Activated CD4-positive, alpha-beta T cell treated with anti-CD3 and anti-CD28 coated beads, Interleukin-2, amount 10 ng/mL, durations not matched to agents 24 days and 14 days (primary cell): Measurements from ENCODE around the gene TMPO. TPM values are rescaled to one million over a fixed set of nuclear protein-coding genes. Genes with fewer than 3 reads are reported as not detected.
A peak's percentile ranks its signal among the peaks of the same experiment; 100 is the strongest.
"Not testable (repeated sequence)": the region's sequence is repeated elsewhere in the genome, so short reads cannot be mapped to it uniquely, and the experiment has no call there.

ENCODE experiments used
- DNase-seq: peaks from one replicate; pipeline ENCODE4 v3.0.0; 2022
- H3K27ac Mint-ChIP-seq: one replicate; pipeline ENCODE4 v1.8.0; 2022; ENCODE audit warnings: mild to moderate bottlenecking, mixed read lengths
- H3K27me3 Mint-ChIP-seq: one replicate; pipeline ENCODE4 v1.8.0; 2022; ENCODE audit warnings: mixed read lengths
- H3K36me3 Mint-ChIP-seq: one replicate; pipeline ENCODE4 v1.8.0; 2022; ENCODE audit warnings: low read depth, mild to moderate bottlenecking, mixed read lengths
- H3K4me1 Mint-ChIP-seq: one replicate; pipeline ENCODE4 v1.8.0; 2021; ENCODE audit warnings: mixed read lengths
- H3K4me3 Mint-ChIP-seq: one replicate; pipeline ENCODE4 v1.8.0; 2022; ENCODE audit warnings: mild to moderate bottlenecking, moderate library complexity, mixed read lengths
- H3K9me3 Mint-ChIP-seq: one replicate; pipeline ENCODE4 v1.8.0; 2021; ENCODE audit warnings: mixed read lengths
- intact Hi-C: fragments of 100-400 bp; cut with micrococcal nuclease; formaldehyde crosslinking; loops from one replicate; pipeline ENCODE4 v1.15.1; 2023
- total RNA-seq: library from RNA; stranded (reverse); gene quantifications from 2 replicates; pipeline ENCODE4 v1.2.3, GENCODE V29; 2022

Gene TMPO
- total RNA-seq, 1 donor from 2014 or later = 353 TPM

DNA sequence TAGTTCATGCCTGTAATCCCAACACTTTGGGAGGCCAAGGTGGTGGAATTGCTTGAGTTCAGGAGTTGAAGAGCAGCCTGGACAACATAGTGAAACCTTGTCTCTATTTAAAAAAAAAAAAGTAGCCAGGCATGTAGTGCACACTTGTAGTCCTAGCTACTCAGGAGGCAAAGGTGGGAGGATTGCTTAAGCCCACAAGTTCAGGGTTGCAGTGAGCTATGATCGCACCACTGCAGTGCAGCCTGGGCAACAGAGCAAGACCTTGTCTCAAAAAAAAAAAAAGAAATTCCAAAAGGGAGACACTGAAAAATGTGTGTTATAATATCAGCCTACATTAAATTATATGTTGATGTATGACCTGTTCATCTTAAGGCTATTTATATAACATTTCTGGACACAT is 14.7 kb downstream of the TMPO start:
- Mint-ChIP-seq H3K27me3 (no peaks in the 10 kb centered on the region), H3K9me3 (no peaks in the 10 kb centered on the region), H3K27ac (no peak overlapping the region), H3K4me1 (peaks cover 25% of the 10 kb centered on the region), H3K36me3 (peaks cover 59% of the 10 kb centered on the region), H3K4me3 (no peak overlapping the region)
- DNase-seq = no peak
- intact Hi-C loops = loop anchor here (5.0 kb wide), 2 partner anchors 62 to 103 kb away; partner anchors contain the start of gene SLC25A3

DNA sequence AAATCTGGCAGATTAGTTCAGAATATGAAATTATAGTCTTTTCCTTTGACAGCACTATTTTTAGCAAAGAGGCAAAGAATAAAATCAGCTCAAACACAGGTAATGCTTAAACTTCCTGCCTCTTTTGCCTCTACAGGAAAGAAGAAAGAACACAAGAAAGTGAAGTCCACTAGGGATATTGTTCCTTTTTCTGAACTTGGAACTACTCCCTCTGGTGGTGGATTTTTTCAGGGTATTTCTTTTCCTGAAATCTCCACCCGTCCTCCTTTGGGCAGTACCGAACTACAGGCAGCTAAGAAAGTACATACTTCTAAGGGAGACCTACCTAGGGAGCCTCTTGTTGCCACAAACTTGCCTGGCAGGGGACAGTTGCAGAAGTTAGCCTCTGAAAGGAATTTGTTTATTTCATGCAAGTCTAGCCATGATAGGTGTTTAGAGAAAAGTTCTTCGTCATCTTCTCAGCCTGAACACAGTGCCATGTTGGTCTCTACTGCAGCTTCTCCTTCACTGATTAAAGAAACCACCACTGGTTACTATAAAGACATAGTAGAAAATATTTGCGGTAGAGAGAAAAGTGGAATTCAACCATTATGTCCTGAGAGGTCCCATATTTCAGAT is 17.4 kb downstream of the TMPO start:
- intact Hi-C loops = loop anchor here (1.0 to 5.0 kb wide), 4 partner anchors 14 to 105 kb away; partner anchors contain the start of gene SLC25A3
- no peaks in the 10 kb centered on the region for H3K9me3 Mint-ChIP-seq
- peaks cover 57% of the 10 kb centered on the region for H3K36me3 Mint-ChIP-seq
- DNase-seq = peak; percentile 78
- H3K27ac Mint-ChIP-seq = peak overlapping the region; percentile 52
- H3K27me3 Mint-ChIP-seq = no peaks in the 10 kb centered on the region
- peaks cover 22% of the 10 kb centered on the region for H3K4me1 Mint-ChIP-seq
- H3K4me3 Mint-ChIP-seq = no peak overlapping the region

DNA sequence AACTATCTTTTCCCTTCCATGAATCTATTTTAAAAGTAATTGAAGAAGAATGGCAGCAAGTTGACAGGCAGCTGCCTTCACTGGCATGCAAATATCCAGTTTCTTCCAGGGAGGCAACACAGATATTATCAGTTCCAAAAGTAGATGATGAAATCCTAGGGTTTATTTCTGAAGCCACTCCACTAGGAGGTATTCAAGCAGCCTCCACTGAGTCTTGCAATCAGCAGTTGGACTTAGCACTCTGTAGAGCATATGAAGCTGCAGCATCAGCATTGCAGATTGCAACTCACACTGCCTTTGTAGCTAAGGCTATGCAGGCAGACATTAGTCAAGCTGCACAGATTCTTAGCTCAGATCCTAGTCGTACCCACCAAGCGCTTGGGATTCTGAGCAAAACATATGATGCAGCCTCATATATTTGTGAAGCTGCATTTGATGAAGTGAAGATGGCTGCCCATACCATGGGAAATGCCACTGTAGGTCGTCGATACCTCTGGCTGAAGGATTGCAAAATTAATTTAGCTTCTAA is 18.4 kb downstream of the TMPO start:
- peaks cover 18% of the 10 kb centered on the region for H3K4me1 Mint-ChIP-seq
- no peaks in the 10 kb centered on the region for H3K27me3 Mint-ChIP-seq
- H3K27ac Mint-ChIP-seq = no peak overlapping the region
- no peak overlapping the region for H3K4me3 Mint-ChIP-seq
- H3K9me3 Mint-ChIP-seq = no peaks in the 10 kb centered on the region
- intact Hi-C loops = loop anchor here (2.0 to 5.0 kb wide), 3 partner anchors 15 to 106 kb away; partner anchors contain the start of gene SLC25A3
- peak; percentile 53 for DNase-seq
- H3K36me3 Mint-ChIP-seq = peaks cover 55% of the 10 kb centered on the region

DNA sequence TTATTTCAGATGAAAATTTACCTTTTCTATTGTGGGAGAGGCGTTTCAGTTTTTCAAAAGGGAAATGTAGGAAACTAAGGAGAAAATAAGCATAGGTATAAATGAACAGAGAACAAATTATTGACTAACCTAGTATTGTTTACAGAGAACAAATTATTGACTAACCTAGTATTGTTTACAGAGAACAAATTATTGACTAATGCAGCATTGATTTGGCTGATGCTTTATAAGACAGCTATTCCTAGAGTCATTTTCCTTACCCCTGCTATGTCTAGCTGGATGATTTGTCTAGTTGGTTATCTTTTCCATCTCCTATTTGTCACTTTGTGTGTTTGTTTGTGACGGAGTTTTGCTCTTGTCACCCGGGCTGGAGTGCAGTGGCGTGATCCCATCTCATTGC is 22.6 kb downstream of the TMPO start:
- Mint-ChIP-seq H3K4me1 (peaks cover 17% of the 10 kb centered on the region), H3K9me3 (no peaks in the 10 kb centered on the region), H3K27me3 (no peaks in the 10 kb centered on the region), H3K27ac (no peak overlapping the region), H3K4me3 (no peak overlapping the region), H3K36me3 (peaks cover 54% of the 10 kb centered on the region)
- DNase-seq = no peak
- intact Hi-C loops = no loop called here

DNA sequence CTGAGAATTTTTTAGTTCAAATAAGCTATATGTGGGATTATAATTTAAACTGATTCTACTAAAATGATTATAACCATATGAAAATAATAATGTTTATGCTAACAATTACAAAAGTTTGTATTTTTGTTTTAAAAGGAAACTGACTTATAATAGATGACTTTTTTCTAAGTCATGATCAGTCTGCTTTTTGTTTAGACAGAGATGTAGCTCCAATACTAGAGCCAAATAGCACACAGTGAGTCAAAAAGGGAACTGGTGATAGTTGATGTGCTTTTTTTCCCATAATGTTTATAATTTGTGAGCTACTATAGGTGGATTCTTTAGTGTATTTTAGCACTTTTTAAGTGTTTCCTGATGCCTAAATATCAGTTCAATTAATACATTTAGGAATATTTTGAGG is 28.3 kb downstream of the TMPO start:
- intact Hi-C loops = no loop called here
- H3K9me3 Mint-ChIP-seq = no peaks in the 10 kb centered on the region
- no peak for DNase-seq
- peaks cover 10% of the 10 kb centered on the region for H3K4me1 Mint-ChIP-seq
- H3K27ac Mint-ChIP-seq = no peak overlapping the region
- H3K27me3 Mint-ChIP-seq = no peaks in the 10 kb centered on the region
- peaks cover 56% of the 10 kb centered on the region for H3K36me3 Mint-ChIP-seq
- no peak overlapping the region for H3K4me3 Mint-ChIP-seq

DNA sequence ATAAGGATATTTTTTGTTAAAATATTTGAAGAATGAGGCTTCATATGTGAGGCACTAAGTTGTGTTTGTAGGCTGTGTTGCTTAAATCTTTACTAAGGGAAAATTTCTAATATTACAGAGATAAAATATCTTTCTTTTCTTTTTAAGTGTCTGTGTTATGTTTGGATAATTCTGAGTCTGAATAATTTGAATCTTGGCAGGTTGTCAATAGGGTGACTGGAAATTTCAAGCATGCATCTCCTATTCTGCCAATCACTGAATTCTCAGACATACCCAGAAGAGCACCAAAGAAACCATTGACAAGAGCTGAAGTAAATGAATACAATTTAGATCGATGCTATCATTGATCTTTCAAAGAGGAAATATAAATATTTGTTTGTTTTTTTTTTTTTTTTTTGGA is 29.4 kb downstream of the TMPO start:
- no peak overlapping the region for H3K27ac Mint-ChIP-seq
- intact Hi-C loops = no loop called here

DNA sequence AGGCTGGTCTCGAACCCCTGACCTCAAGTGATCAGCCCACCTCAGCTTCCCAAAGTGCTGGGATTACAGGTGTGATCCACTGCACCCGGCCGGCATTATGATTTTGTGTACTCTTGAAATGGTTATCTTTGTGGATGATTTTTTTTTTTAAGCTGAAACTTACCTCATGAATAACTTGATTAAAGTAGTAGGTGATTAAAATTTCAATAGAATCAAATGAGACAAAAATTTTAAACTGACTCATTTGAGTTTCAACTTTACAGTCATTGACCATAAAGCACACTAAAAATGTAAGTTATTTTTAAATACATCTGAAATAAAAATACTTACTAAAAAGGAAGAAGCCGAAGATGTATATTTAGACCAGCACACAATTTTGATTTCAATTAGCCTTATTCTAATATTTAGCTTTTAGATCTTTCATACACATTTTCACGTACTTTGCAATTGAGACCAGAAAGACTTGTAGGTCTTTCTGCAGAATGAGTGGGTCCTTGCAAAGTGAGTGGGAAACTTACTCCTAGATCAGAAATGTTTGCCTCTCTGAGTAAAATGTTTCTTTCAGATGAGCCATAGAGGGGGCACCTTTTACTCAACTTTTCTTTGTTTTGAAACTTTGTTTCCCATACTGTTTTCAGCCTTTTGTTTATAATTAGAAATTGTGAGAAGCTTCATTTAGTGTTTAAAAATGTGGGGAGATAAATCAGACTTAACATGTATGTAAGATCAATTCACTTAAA is 34.2 kb downstream of the TMPO start:
- H3K4me1 Mint-ChIP-seq = peaks cover 1% of the 10 kb centered on the region
- no peak overlapping the region for H3K4me3 Mint-ChIP-seq
- no peaks in the 10 kb centered on the region for H3K9me3 Mint-ChIP-seq
- intact Hi-C loops = no loop called here
- no peaks in the 10 kb centered on the region for H3K27me3 Mint-ChIP-seq
- H3K27ac Mint-ChIP-seq = peak overlapping the region; percentile 48
- H3K36me3 Mint-ChIP-seq = peaks cover 51% of the 10 kb centered on the region
- no peak for DNase-seq

More for the DNA sequence above, 29.4 kb downstream of the TMPO start:
- Mint-ChIP-seq H3K4me1 (peaks cover 10% of the 10 kb centered on the region), H3K4me3 (no peak overlapping the region), H3K9me3 (no peaks in the 10 kb centered on the region), H3K27me3 (no peaks in the 10 kb centered on the region), H3K36me3 (peaks cover 64% of the 10 kb centered on the region)
- no peak for DNase-seq

DNA sequence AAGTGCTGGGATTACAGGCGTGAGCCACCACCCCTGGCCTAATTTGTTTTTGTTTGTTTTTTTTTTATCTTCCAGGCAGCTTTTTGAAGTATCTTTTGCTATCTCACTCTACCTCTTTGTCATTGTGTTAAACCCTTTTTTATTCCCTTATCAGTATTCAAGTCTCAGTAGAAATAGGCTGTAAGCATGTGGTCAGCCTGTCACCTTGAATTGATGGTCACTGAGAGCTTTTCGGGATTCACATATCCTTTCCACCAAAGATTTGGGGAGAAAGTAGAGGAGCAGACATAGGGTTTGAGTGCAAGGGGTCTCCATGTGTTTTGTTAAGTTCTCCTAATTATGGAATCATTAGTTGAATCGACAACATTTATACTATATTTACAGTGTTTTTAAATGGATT is 36.4 kb downstream of the TMPO start:
- H3K4me3 Mint-ChIP-seq = no peak overlapping the region
- intact Hi-C loops = no loop called here
- H3K27me3 Mint-ChIP-seq = no peaks in the 10 kb centered on the region
- H3K36me3 Mint-ChIP-seq = peaks cover 39% of the 10 kb centered on the region
- H3K9me3 Mint-ChIP-seq = no peaks in the 10 kb centered on the region
- no peak for DNase-seq
- H3K4me1 Mint-ChIP-seq = peaks cover 1% of the 10 kb centered on the region
- H3K27ac Mint-ChIP-seq = no peak overlapping the region

DNA sequence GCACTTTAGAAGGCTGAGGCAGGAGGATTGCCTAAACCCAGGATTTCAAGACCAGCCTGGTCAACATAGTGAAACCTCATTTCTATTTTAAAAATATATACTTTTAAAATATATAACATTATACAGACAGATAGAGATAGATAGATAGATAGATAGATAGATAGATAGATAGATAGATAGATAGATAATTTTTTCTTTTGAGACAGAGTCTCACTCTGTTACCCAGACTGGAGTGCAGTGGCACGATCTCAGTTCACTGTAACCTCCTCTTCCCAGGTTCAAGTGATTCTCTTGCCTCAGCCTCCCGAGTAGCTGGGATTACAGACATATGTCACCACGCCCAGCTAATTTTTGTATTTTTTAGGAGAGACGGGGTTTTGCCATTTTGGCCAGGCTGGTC is 42.7 kb downstream of the TMPO start:
- H3K27ac Mint-ChIP-seq, H3K9me3 Mint-ChIP-seq, intact Hi-C loops, H3K27me3 Mint-ChIP-seq, H3K36me3 Mint-ChIP-seq, H3K4me1 Mint-ChIP-seq, DNase-seq, H3K4me3 Mint-ChIP-seq: not testable (repeated sequence)

DNA sequence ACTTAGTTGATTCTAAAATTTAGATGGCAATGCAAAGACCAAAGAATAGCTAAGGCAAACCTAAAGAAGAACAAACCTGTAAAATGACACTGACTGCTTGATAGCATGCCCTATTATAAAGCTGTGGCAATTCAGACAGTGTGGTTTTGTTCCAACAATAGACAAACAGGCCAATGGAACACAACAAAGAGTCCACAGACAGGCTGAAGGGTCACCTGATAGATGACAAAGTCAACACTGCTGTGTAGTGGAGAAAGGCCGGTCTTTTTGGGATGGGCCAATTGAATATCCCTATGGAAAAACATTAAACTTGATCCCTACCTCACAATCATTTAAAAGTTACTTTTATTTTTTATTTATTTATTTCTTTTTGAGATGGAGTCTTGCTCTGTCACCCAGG is 44.3 kb downstream of the TMPO start:
- Mint-ChIP-seq H3K9me3 (no peaks in the 10 kb centered on the region), H3K4me1 (no peaks in the 10 kb centered on the region), H3K36me3 (no peaks in the 10 kb centered on the region), H3K27me3 (no peaks in the 10 kb centered on the region), H3K4me3 (no peak overlapping the region), H3K27ac (no peak overlapping the region)
- no peak for DNase-seq
- intact Hi-C loops = no loop called here

DNA sequence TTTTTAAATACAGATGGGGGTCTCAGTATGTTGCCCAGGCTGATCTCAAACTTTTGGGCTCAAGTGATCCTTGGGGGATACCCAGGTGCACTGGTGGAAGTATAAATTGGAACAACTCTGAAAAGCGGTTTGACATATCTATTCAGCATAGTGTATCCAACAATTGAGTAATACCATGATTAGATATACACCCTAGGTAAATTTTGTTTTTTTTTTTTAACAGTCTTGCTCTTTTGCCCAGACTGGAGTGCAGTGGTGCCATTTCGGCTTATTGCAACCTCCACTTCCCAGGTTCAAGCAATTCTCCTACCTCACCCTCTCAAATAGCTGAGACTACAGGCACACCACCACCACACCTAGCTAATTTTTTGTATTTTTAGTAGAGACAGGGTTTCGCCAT is 46.5 kb downstream of the TMPO start:
- intact Hi-C loops = no loop called here
- no peak for DNase-seq
- Mint-ChIP-seq H3K4me1 (peaks cover 4% of the 10 kb centered on the region), H3K27ac (no peak overlapping the region), H3K4me3 (no peak overlapping the region), H3K9me3 (no peaks in the 10 kb centered on the region), H3K36me3 (no peaks in the 10 kb centered on the region), H3K27me3 (no peaks in the 10 kb centered on the region)

DNA sequence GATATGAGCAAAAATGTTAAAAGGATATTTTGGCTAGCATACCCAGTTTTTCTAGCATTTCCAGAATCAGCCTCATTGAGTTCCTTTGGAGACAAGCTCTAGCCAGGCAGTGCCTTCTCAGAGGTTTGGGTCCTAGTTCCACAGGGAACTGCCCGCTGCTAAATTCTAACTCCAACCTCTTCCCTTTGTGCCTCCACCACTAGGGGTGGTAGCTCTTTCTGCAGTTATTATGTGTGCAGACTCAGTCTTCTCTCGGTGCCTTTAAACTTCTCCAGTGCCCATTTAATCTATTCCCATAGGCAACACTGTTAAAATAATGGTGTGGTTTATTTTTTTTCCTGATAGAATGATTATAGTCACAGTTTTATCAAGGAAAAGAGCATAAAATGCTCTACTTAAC is 56.6 kb downstream of the TMPO start:
- Mint-ChIP-seq H3K4me3 (no peak overlapping the region), H3K27me3 (peaks cover 2% of the 10 kb centered on the region), H3K9me3 (no peaks in the 10 kb centered on the region), H3K4me1 (no peaks in the 10 kb centered on the region), H3K27ac (no peak overlapping the region), H3K36me3 (no peaks in the 10 kb centered on the region)
- no peak for DNase-seq
- intact Hi-C loops = no loop called here

DNA sequence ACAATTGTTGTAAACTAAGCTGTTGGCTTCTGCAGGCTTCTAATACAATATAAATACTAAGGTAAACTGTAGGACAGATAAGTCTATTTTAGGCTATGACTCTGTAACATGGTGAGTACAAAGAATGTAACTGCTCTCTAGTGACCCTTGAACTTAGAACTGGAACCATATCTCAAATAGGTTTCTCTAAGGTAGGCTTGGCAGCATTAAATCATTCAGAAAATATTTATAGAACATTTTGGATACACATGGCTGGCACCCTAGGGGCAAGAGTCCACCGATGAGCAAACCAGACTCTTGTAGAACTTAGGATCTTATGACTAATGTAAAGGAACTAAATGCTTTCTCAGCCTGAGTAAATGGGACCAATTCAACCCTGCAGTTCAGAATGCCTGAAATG is 58.7 kb downstream of the TMPO start:
- Mint-ChIP-seq H3K36me3 (no peaks in the 10 kb centered on the region), H3K27me3 (peaks cover 2% of the 10 kb centered on the region), H3K27ac (no peak overlapping the region), H3K4me1 (peaks cover 3% of the 10 kb centered on the region), H3K9me3 (no peaks in the 10 kb centered on the region), H3K4me3 (no peak overlapping the region)
- intact Hi-C loops = no loop called here
- no peak for DNase-seq

DNA sequence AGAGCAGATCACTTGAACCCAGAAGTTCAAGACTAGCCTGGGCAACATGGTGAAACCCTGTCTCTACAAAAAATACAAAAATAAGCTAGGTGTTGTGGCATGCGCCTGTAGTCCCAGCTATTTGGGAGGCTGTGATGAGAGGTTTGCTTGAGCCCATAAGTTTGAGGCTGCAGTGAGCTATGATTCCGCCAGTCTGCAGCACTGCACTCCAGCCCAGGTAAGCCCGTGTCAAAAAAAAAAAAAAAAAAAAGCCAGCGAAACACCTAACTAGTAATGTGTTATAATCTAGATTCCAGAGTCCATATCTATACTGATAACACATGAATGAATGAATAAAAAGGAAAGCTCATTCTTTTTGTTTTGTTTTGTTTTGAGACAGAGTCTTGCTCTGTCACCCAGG is 59.6 kb downstream of the TMPO start:
- no peak overlapping the region for H3K27ac Mint-ChIP-seq
- no peaks in the 10 kb centered on the region for H3K9me3 Mint-ChIP-seq
- peaks cover 2% of the 10 kb centered on the region for H3K27me3 Mint-ChIP-seq
- H3K4me1 Mint-ChIP-seq = peaks cover 3% of the 10 kb centered on the region
- intact Hi-C loops = no loop called here
- H3K4me3 Mint-ChIP-seq = no peak overlapping the region
- no peak for DNase-seq
- H3K36me3 Mint-ChIP-seq = no peaks in the 10 kb centered on the region
